ENCODE results near the gene DNAJB6. TPM values are rescaled to one million over a fixed set of nuclear protein-coding genes. Genes with fewer than 3 reads are reported as not detected.
A peak's percentile ranks its signal among the peaks of the same experiment; 100 is the strongest.

DNAJB6 gene
- total and polyA plus RNA-seq, 2 of the 4 experiments (the other 2 are of a cell fraction) = 93.4 to 165 TPM

DNA sequence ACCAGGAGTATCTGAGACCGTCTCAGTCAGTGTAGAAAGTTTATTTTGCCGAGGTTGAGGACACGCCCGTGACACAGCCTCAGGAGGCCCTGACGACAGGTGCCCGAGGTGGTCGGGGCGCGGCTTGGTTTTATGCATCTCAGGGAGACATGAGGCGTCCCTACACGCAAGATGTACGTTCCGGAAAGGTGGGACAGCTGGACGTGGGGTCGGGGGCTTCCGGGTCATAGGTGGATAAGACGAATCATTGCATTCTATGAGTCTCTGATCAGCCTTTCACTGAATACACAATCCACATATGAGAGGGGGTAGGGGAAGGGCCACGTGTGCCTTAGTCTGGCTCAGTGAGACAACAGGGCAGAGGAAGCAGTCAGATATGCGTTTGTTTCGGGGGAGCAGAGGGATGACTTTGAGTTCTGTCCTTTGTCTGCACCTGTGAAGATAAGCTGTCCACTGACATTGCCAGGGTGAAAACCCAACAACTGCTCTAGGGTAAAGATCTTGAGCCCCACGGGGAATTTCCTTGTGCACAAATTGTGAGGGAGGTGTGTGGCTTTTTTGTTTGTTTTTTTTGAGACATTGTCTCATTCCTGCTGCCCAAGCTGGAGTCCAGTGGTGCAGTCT is 66.2 kb downstream of the DNAJB6 start:
- Histone ChIP-seq H2BK5ac (ENCODE audit: low read depth, low read length, poor library complexity, severe bottlenecking) (no peak overlapping the region), H4K5ac (ENCODE audit: low read depth, low read length) (no peak overlapping the region), H3K27me3 (ENCODE audit: control insufficient read depth, insufficient read depth, low read length) (no peaks in the 10 kb centered on the region), H4K20me1 (ENCODE audit: insufficient read depth, low read length) (peaks cover 62% of the 10 kb centered on the region), H3K4me3 (ENCODE audit: insufficient read depth, low read depth, low read length) (no peak overlapping the region), H3K4ac (ENCODE audit: low read depth, low read length) (no peak overlapping the region), H2BK20ac (ENCODE audit: low read depth, low read length) (no peak overlapping the region), H3K18ac (ENCODE audit: low read depth, low read length) (no peak overlapping the region), H3K4me1 (ENCODE audit: control insufficient read depth, insufficient read depth, low read length) (peaks cover 23% of the 10 kb centered on the region), H3K9me3 (ENCODE audit: control insufficient read depth, insufficient read depth, low read length) (no peaks in the 10 kb centered on the region), H3K4me2 (ENCODE audit: low read depth, low read length) (no peak overlapping the region), H3K36me3 (ENCODE audit: control insufficient read depth, insufficient read depth, low read length) (peaks cover 28% of the 10 kb centered on the region), H2AFZ (replicated peaks; ENCODE audit: low read length, poor library complexity) (no peak overlapping the region), H2BK120ac (ENCODE audit: low read depth, low read length) (no peak overlapping the region), H4K8ac (ENCODE audit: low read depth in 2 of 2, low read length in 2 of 2) (no peak overlapping the region), H3K79me1 (ENCODE audit: low read depth in 1 of 2, low read length in 2 of 2) (peaks cover 10 to 77% of the 10 kb centered on the region in 2 experiments), H3K23ac (ENCODE audit: low read depth, low read length) (no peak overlapping the region), H2AK5ac (ENCODE audit: low read depth, low read length) (0 out of 2 replicates have a peak overlapping the region, but pooled peaks have one; percentile 21), H3K56ac (ENCODE audit: extremely low read depth, insufficient read depth, low read length) (no peak overlapping the region), H3K9me1 (ENCODE audit: insufficient read depth, low read length) (peaks cover 28% of the 10 kb centered on the region), H4K91ac (ENCODE audit: insufficient read depth, low read depth, low read length) (no peak overlapping the region), H3K9ac (ENCODE audit: low read depth, low read length) (no peak overlapping the region), H3K27ac (ENCODE audit: insufficient read depth, low read length) (no peak overlapping the region), H2AK9ac (replicated peaks; ENCODE audit: low read depth, low read length, poor library complexity) (no peak overlapping the region), H3K14ac (replicated peaks; ENCODE audit: low read depth, low read length) (no peak overlapping the region), H2BK15ac (ENCODE audit: low read depth, low read length) (no peak overlapping the region)
- intact Hi-C loops (cut with micrococcal nuclease) = no loop called here
- ChIA-PET POLR2A (ENCODE audit: unreplicated experiment) (no interaction called here), CTCF (no interaction called here)
- no TSS peak for BruUV-seq (replicated peaks)
- dilution Hi-C loops (cut with HindIII; ENCODE audit: low sequenced_read_pairs, unreplicated experiment) = no loop called here
- DNase-seq (peak; percentile 43), ATAC-seq (ENCODE audit: low read depth) (no peak)
- TF ChIP-seq RFX5 (IDR thresholded peaks at IDR 0.05; ENCODE audit: low read depth, low read length) (no peak), FOS (IDR thresholded peaks at IDR 0.05; ENCODE audit: low read depth, low read length) (no peak), RAD21 (IDR thresholded peaks at IDR 0.05; ENCODE audit: low read length) (no peak), NFE2L2 (IDR thresholded peaks at IDR 0.05; ENCODE audit: low read depth, low read length) (no peak), BHLHE40 (IDR thresholded peaks at IDR 0.05; ENCODE audit: low read depth, low read length) (no peak), MAFK (IDR thresholded peaks at IDR 0.05; ENCODE audit: low read depth, low read length) (no peak)
- TF ChIP-seq, protein P1, sequence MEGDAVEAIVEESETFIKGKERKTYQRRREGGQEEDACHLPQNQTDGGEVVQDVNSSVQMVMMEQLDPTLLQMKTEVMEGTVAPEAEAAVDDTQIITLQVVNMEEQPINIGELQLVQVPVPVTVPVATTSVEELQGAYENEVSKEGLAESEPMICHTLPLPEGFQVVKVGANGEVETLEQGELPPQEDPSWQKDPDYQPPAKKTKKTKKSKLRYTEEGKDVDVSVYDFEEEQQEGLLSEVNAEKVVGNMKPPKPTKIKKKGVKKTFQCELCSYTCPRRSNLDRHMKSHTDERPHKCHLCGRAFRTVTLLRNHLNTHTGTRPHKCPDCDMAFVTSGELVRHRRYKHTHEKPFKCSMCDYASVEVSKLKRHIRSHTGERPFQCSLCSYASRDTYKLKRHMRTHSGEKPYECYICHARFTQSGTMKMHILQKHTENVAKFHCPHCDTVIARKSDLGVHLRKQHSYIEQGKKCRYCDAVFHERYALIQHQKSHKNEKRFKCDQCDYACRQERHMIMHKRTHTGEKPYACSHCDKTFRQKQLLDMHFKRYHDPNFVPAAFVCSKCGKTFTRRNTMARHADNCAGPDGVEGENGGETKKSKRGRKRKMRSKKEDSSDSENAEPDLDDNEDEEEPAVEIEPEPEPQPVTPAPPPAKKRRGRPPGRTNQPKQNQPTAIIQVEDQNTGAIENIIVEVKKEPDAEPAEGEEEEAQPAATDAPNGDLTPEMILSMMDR (conservative IDR thresholded peaks at IDR 0.05; ENCODE audit: low read depth, low read length) = no peak
- TF ChIP-seq, protein P2, sequence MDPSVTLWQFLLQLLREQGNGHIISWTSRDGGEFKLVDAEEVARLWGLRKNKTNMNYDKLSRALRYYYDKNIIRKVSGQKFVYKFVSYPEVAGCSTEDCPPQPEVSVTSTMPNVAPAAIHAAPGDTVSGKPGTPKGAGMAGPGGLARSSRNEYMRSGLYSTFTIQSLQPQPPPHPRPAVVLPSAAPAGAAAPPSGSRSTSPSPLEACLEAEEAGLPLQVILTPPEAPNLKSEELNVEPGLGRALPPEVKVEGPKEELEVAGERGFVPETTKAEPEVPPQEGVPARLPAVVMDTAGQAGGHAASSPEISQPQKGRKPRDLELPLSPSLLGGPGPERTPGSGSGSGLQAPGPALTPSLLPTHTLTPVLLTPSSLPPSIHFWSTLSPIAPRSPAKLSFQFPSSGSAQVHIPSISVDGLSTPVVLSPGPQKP (IDR thresholded peaks at IDR 0.05; ENCODE audit: borderline replicate concordance, low read depth, low read length) = no peak
- in situ Hi-C loops (cut with MboI; ENCODE audit: low sequenced_read_pairs) = no loop called here
- 80% methylated on average over 4 of the region's 21 CpGs; no CpG with 5 or more reads in 1 of the 2 experiments for WGBS, 2 experiments (ENCODE audit: extremely low coverage in 2 of 2, insufficient read length in 1 of 2)

All from IMR-90 (cell line).